ENCODE results near the gene AKT1S1. TPM values are rescaled to one million over a fixed set of nuclear protein-coding genes. Genes with fewer than 3 reads are reported as not detected.

Gene AKT1S1
- total RNA-seq, 4 donors from 2014 or later, result 15.4 to 30.6 (median 21.9) TPM

GRCh38 chr19:49847731-49848696 is 29.1 kb downstream of the AKT1S1 start:
- no peaks in the 10 kb centered on the region for H3K27me3 ChIP-seq
- intact Hi-C loops (cut with DNase I), result no loop called here
- H3K9me3 ChIP-seq, result no peaks in the 10 kb centered on the region
- no peak for DNase-seq (ENCODE audit: extremely low spot score)
- H3K4me1 ChIP-seq, result peaks cover 19 to 26% (median 21%) of the 10 kb centered on the region in 4 donors
- 86% methylated on average over 10 of the region's 10 CpGs for WGBS
- H3K27ac ChIP-seq (replicated peaks in 1 of 4), result no peak overlapping the region
- TF ChIP-seq EP300 (IDR thresholded peaks at IDR 0.05), result no peak
- TF ChIP-seq POLR2AphosphoS5 (IDR thresholded peaks at IDR 0.05), result no peak
- TF ChIP-seq, protein P1, sequence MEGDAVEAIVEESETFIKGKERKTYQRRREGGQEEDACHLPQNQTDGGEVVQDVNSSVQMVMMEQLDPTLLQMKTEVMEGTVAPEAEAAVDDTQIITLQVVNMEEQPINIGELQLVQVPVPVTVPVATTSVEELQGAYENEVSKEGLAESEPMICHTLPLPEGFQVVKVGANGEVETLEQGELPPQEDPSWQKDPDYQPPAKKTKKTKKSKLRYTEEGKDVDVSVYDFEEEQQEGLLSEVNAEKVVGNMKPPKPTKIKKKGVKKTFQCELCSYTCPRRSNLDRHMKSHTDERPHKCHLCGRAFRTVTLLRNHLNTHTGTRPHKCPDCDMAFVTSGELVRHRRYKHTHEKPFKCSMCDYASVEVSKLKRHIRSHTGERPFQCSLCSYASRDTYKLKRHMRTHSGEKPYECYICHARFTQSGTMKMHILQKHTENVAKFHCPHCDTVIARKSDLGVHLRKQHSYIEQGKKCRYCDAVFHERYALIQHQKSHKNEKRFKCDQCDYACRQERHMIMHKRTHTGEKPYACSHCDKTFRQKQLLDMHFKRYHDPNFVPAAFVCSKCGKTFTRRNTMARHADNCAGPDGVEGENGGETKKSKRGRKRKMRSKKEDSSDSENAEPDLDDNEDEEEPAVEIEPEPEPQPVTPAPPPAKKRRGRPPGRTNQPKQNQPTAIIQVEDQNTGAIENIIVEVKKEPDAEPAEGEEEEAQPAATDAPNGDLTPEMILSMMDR (IDR thresholded peaks at IDR 0.05), result no peak
- no peak for TF ChIP-seq POLR2A (IDR thresholded peaks at IDR 0.05; ENCODE audit: low read depth)
- H3K4me3 ChIP-seq, result no peak overlapping the region
- H3K36me3 ChIP-seq, result no peaks in the 10 kb centered on the region

DNA sequence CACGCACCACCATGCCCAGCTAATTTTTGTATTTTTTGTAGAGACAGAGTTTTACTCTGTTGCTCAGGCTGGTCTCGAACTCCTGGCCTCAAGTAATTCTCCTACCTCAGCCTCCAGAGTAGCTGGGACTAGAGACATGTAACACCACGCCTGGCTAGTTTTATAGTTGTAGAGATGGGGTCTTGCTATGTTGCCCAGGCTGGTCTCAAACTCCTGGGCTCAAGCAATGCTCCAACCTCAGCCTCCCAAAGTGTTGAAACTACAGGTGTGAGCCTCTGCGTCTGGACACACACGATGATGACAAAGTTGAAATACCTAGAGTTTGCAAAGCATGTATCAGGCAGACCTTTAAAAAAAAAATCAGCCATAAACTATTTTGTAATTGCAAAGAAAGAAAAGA is 30.7 kb downstream of the AKT1S1 start:
- intact Hi-C loops (cut with DNase I), result no loop called here
- no peak overlapping the region for H3K27ac ChIP-seq (replicated peaks in 1 of 4)

GRCh38 chr19:49845414-49845813 is 31.7 kb downstream of the AKT1S1 start:
- intact Hi-C loops (cut with DNase I), result no loop called here
- DNase-seq (ENCODE audit: extremely low spot score), result no peak
- WGBS, result 52% methylated on average over 3 of the region's 3 CpGs
- Histone ChIP-seq H3K4me1 (peaks cover 5 to 10% (median 7%) of the 10 kb centered on the region in 4 donors), H3K9me3 (no peaks in the 10 kb centered on the region), H3K36me3 (peaks cover 0 to 6% (median 2%) of the 10 kb centered on the region in 4 donors), H3K27me3 (no peaks in the 10 kb centered on the region), H3K27ac (replicated peaks in 1 of 4) (no peak overlapping the region), H3K4me3 (no peak overlapping the region)
- TF ChIP-seq POLR2A (IDR thresholded peaks at IDR 0.05; ENCODE audit: low read depth) (no peak), EP300 (IDR thresholded peaks at IDR 0.05) (no peak), POLR2AphosphoS5 (IDR thresholded peaks at IDR 0.05) (no peak)
- TF ChIP-seq, protein P1 (IDR thresholded peaks at IDR 0.05), result no peak

More for the DNA sequence above, 30.7 kb downstream of the AKT1S1 start:
- 84% methylated on average over 5 of the region's 5 CpGs for WGBS
- Histone ChIP-seq H3K4me3 (no peak overlapping the region), H3K4me1 (peaks cover 5 to 10% (median 7%) of the 10 kb centered on the region in 4 donors), H3K9me3 (no peaks in the 10 kb centered on the region), H3K27me3 (no peaks in the 10 kb centered on the region), H3K36me3 (no peaks in the 10 kb centered on the region)
- TF ChIP-seq, protein P1 (IDR thresholded peaks at IDR 0.05), result no peak
- no peak for TF ChIP-seq POLR2AphosphoS5 (IDR thresholded peaks at IDR 0.05)
- TF ChIP-seq EP300 (IDR thresholded peaks at IDR 0.05), result no peak
- no peak for TF ChIP-seq POLR2A (IDR thresholded peaks at IDR 0.05; ENCODE audit: low read depth)
- no peak for DNase-seq (ENCODE audit: extremely low spot score)

DNA sequence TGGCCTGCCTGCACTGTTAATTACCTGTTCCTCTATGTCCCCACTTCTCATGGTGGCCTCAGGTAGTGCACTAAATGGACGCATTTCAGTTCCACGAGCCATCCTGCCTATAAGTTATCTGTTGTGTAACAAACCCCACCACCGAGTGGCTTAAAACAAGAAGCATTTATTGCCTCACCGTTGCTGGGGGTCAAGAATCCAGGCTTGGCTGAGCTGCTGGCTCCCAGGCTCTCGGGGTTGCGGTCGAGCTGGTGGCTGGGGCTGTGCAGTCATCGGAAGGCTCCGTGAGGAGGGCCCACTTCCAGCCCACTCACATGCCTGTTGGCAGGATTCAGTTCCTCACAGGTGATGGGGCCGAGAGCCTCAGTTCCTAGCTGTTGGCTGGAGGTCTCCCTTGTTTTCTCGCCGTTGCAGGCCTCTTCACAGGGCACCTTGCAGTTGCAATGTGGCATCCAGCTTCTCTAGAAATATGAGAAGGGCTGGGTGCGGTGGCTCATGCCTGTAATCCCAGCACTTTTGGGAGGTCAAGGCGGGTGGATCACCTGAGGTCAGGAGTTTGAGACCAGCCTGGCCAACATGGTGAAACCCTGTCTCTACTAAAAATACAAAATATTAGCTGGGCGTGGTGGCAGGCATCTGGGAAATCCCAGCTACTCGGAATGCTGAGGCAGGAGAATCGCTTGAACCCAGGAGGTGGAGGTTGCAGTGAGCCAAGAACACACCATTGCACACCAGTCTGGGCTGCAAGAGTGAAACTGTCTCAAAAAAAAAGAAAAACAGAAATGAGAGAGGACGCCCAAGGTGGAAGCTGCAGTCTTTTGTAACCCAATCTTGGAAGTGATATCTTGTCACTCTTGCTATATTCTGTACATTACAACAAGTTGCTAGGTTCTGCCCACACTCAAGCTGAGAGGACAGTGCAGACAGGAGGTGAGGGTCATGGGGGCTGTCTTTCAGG is 32.7 kb downstream of the AKT1S1 start:
- Histone ChIP-seq H3K4me3 (no peak overlapping the region), H3K36me3 (peaks cover 0 to 10% (median 8%) of the 10 kb centered on the region in 4 donors), H3K4me1 (peaks cover 0 to under 1% (median 0%) of the 10 kb centered on the region in 4 donors), H3K27me3 (no peaks in the 10 kb centered on the region), H3K9me3 (no peaks in the 10 kb centered on the region), H3K27ac (replicated peaks in 1 of 4) (no peak overlapping the region)
- no peak for TF ChIP-seq POLR2AphosphoS5 (IDR thresholded peaks at IDR 0.05)
- TF ChIP-seq, protein P1 (IDR thresholded peaks at IDR 0.05), result no peak
- no peak for TF ChIP-seq POLR2A (IDR thresholded peaks at IDR 0.05; ENCODE audit: low read depth)
- no peak for TF ChIP-seq EP300 (IDR thresholded peaks at IDR 0.05)
- intact Hi-C loops (cut with DNase I), result no loop called here
- 81% methylated on average over 18 of the region's 18 CpGs for WGBS
- DNase-seq (ENCODE audit: extremely low spot score), result no peak

Data from esophagus muscularis mucosa (tissue), 4 donors.